ENCODE results near the gene SELENOW.
"Not testable (repeated sequence)": the region's sequence is repeated elsewhere in the genome, so short reads cannot be mapped to it uniquely, and the experiment has no call there.

The SELENOW gene

DNA sequence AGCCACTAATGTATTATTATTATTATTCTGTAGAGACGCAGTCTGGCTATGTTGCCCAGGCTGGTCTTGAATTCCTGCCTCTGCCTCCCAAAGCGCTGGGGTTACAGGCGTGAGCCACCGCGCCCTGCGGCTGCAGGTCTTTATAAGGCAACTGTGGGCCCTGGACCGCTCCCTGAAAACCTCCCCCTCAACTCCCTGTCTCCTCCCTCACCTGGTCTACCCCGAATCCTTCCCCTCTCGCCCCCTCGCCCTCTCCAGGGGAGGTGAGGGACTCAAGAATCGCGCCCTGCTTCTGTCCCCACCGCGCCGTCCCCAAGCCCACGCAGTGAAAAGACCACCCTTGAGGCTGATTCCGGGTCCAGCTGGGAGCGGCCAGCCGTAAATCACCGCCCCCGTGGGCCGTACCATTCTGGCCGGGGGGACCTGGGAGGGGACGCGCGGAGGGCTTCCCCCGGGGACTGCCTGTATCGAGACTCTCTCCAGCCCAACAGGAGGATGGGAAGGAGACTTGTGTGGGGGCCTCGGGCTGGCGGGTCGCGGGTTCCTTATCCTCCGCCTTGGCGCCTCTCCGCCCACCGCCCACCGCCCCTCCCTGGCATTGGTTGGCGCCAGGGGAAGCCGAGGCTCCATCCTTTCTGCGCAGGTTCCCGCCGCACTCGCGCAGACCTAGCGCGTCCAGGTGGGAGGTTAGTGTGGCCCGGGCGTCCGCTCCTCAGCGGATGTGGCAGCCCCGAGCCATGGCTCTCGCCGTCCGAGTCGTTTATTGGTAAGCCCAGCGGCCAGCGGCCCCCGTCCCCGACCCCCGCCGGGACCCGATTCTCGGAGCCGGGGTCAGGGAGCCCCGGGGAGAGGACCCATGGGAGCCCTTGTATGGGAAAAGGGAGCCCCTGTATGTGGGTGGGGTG is at the start of gene SELENOW:
Gene SELENOW, plus strand, starts transcription at position 655 of the 905 bp plus-strand sequence. Its CDS starts 83 bp downstream, at position 738.
- DNase-seq, result peak; percentile 88

DNA sequence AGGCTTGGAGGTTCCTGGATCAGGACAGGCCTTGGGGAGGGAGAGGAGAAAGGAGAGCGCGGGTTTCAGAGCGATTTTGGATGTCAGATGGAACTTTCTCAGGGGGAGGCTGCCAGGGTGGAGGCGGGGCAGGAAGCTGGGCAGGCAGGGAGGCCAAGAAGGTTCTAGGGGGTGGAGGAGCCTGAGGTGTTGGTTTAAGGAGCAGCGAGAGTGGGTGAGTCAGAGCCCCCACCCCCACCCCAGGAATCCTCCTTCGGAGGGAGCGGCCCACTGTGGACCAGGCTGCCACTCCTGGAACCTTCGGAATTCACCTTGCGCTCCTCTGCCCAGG is 49.1 kb upstream of the SELENOW start:
- no peak for DNase-seq

DNA sequence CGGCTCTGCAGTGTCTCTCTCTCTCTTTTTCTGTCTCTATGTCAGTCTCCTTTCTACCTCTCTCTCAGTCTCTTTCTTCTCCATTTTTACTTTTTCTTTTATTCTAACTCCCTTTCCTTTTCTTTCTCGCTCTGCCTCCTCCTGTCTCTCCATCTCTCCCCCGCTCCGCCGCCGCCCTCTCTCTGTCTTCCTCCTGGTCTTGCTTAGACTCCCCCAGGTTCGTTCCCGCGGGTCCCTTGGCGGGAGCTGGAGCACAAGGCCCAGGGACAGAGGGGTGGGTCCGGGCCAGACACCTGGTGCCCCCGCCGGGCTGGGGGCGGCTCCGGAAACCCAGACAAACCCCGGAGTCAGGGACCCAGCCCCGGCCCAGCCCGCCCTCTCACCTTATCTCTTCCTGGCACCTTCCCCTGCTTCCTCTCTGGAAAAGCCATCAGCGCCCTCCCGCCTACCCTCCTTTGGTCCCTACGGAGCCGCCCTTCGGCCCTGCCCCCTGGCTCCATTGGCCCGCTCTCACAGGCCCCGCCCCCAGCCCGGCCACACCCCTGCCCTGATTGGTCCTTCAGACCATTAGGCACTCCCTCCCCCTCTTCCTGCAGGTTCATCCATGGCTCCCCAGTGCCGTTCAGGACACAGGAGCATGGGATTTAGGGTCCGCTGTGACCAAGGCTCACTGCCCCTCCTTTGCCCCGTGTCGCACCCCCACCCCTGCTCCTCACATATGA is 48.5 kb upstream of the SELENOW start:
- DNase-seq, result peak; percentile 30

DNA sequence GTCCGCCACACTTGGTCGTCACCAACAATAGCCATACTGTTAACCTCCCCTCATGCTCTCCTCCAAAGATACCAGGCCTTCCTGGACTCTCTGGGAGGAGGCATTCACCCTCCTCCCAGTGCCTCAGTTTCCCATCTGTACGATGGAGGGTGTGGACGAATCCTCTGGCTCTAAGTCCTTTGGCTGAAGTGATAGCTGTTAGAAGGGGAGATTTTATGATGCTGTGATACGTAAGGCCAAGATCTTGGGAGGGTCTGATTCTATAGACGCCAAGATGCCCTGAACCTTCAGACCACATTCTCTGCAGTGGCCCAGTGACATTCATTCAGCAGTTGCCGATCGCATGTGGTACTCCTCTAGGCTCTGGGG is 48.0 kb upstream of the SELENOW start:
- no peak for DNase-seq

DNA sequence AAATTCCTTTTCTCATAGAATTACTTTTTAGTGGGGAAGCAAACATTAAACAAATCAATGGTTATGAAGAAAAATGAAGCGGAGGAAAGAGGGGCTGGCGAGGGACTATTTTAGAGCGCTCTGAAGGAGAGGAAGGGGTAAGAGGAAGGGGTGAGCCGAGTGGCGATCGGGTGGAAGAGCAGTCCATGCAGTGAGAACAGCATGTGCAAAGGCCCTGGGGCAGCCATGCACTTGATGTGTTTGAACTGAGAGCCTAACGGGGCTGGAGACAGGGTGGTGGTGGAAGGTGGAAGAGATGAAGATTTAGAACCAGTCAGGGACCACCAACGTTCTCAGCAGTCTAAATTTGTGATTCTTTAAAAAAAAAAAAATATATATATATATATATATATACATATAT is 47.6 kb upstream of the SELENOW start:
- DNase-seq, result no peak

DNA sequence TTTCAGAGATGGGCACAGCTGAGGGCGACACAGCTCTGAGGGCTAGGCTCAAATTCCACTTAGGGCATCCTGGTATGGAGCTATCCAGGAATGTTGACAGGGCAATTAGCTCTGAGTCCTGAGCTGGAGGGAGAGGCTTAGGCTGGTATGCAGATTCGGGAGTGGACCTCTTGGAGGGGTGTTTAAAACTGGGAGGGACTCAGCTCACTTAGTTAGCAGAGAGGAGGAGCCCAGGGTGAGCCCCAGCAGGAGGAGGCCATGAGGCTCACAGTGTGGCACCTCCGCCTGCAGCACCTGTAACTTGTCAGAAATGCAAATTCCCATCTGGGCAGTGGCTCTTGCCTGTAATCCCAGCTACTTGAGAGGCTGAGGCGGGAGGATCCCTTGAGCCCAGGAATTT is 43.4 kb upstream of the SELENOW start:
- DNase-seq, result no peak

DNA sequence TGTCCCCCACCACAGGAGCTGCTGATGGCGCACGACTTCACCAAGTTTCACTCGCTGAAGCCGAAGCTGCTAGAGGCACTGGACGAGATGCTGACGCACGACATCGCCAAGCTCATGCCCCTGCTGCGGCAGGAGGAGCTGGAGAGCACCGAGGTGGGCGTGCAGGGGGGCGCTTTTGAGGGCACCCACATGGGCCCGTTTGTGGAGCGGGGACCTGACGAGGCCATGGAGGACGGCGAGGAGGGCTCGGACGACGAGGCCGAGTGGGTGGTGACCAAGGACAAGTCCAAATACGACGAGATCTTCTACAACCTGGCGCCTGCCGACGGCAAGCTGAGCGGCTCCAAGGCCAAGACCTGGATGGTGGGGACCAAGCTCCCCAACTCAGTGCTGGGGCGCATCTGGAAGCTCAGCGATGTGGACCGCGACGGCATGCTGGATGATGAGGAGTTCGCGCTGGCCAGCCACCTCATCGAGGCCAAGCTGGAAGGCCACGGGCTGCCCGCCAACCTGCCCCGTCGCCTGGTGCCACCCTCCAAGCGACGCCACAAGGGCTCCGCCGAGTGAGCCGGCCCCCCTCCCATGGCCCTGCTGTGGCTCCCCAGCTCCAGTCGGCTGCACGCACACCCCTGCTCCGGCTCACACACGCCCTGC is 37.5 kb upstream of the SELENOW start:
- no peak for DNase-seq

DNA sequence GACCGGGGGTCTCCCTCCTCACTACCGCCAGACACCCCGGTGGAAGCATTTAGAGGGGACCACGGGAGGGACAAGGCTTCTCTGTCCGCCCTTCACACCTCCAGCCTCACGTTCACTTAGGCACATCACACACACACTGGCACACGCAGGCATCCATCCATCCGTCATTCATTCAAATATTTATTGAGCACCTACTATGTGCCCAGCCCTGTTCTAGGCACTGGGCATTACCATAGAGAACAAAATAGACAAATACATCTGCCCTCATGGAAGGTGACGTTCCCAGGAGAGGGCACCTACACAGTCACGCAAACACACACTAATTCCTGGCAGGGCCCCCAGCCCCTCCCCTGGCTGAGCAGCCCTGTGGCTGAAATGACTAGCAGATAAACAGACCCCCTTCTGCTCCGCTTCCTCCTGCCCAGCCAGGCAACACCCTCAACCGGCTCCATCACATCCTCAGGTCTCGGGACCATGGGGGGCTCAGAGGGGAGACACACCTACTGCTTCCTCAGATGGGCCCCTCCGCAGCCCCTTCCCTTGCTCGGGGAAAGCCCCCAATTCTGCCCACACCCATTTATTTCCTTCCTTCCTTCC is 36.9 kb upstream of the SELENOW start:
- no peak for DNase-seq

DNA sequence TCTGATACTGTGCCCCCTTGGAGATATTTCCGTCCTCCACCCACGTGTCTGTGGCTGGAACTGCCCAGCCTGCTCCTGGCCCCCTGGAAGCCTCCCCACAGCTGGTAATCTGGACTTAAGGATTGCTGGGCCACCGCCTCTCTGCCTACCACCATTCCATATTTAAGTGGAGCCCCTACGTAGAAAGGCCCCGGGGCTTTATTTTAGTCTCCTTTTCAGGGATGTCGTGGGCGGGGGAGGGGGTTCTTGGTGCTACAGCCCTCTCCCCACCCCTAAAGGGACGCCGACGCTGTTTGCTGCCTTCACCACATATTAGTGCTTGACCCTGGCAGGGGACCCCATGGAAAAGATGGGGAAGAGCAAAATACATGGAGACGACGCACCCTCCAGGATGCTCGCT is 35.9 kb upstream of the SELENOW start:
- DNase-seq, result no peak

DNA sequence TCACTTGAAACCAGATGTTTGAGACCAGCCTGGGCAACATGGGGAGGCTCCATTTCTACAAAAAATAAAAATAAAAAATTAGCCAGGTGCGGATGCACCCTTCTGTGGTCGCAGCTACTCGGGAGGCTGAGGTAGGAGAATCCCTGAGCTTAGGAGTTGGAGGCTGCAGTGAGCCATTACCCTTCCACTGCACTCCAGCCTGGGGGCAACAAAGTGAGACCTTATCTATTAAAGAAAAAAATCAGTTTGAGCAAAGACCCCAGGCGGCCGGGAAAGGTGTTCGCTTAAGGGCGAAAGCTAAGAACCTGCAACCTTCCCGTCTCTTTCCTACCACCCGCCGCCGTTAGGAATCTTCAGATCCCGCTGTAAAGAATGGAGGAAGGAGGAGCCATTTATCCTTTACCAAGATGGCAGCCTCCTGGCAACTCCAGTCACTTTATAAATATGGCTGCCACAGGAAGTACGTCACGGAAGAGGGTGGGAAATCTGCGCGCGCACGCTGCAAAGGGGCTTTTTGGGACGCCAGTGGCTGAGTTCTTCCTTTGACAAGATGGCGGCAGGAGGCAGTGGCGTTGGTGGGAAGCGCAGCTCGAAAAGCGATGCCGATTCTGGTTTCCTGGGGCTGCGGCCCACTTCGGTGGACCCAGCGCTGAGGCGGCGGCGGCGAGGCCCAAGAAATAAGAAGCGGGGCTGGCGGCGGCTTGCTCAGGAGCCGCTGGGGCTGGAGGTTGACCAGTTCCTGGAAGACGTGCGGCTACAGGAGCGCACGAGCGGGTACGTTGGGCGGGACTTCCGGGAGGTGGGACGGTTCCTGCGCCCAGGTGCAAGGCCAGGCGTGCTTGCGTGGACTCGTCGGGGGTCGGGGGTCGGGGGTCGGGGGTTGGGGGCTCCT is 33.2 kb upstream of the SELENOW start, which contains the start of gene NOP53:
Gene NOP53, plus strand, starts transcription at position 537 of the 892 bp plus-strand sequence. Its CDS starts 14 bp downstream, at position 551.
- peak; percentile 93 for DNase-seq

DNA sequence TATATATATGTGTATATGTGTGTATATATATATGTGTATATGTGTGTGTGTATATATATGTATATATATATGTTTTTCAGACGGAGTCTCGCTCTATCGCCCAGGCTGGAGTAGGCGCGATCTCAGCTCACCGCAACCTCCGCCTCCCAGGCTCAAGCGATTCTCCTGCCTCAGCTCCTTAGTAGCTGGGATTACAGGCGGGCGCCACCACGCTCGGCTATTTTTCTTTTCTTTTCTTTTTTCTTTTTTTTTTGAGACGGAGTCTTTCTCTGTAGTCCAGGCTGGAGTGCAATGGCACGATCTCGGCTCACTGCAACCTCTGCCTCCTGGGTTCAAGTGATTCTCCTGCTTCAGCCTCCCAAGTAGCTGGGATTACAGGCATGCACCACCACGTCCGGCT is 32.4 kb upstream of the SELENOW start:
- DNase-seq, result not testable (repeated sequence)

DNA sequence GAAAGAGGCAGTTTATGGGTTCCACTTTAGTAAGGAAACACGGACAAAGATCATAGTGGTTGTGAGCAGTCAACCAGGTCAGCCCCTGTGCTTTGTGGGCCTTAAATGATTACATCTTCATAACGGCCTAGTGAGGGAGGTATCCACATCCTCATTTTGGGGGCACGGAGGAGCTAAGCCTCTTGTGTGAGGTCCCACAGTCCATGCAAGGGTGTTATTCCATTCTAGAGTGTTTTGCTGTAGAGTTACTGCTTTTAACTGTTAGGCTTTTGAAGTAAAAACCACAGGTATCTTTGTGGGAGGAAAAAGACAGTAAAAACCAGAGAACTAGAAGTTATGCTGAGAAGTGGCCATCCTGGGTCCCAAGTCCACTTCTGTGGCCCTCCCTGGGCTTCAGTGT is 29.2 kb upstream of the SELENOW start:
- DNase-seq, result no peak

DNA sequence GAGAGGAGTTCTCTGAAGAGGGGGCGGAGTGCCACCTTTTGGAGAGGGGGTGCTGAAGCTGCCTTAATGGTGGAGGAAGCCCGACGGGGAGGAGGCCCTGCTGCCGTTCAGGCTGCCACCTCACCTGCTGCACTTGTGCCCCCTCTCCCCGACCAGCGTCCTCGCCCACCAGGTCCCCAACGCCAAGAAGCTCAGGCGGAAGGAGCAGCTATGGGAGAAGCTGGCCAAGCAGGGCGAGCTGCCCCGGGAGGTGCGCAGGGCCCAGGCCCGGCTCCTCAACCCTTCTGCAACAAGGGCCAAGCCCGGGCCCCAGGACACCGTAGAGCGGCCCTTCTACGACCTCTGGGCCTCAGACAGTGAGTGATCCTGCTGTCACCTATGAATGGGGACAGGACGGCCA is 27.8 kb upstream of the SELENOW start:
- no peak for DNase-seq

DNA sequence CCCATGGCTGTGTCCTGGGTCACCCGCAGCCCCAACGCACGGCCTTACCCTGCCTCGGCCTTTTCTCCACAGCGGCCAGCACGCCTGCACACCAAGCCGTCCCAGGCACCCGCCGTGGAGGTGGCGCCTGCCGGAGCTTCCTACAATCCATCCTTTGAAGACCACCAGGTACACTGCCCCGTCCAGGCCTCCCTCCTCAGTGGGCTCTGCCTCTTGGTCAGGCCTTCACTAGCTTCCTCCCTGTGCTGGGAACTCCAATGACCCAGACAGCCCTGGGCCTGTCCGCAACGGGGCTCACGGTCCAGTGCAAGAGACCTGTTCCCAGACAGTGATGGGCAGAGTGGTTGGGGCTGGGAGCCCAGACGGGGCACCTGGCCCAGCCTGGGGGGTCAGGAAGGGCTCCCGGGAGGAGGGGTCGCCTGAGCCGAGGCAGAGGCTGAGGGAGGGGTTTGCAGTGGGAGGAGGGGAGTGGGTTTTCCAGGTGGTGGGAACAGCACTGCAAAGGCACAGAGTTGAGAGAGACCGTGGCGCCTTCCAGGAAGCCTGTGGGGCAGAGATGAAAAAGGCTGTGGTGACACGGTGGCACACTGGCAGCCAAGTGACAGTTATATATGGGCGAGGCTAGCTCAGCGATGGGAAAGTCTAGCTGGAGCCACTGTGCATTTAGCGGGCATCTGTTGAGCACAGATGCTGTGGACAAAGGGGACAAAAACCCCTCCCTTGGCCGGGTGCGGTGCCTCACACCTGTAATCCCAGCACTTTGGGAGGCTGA is 25.9 kb upstream of the SELENOW start:
- no peak for DNase-seq

DNA sequence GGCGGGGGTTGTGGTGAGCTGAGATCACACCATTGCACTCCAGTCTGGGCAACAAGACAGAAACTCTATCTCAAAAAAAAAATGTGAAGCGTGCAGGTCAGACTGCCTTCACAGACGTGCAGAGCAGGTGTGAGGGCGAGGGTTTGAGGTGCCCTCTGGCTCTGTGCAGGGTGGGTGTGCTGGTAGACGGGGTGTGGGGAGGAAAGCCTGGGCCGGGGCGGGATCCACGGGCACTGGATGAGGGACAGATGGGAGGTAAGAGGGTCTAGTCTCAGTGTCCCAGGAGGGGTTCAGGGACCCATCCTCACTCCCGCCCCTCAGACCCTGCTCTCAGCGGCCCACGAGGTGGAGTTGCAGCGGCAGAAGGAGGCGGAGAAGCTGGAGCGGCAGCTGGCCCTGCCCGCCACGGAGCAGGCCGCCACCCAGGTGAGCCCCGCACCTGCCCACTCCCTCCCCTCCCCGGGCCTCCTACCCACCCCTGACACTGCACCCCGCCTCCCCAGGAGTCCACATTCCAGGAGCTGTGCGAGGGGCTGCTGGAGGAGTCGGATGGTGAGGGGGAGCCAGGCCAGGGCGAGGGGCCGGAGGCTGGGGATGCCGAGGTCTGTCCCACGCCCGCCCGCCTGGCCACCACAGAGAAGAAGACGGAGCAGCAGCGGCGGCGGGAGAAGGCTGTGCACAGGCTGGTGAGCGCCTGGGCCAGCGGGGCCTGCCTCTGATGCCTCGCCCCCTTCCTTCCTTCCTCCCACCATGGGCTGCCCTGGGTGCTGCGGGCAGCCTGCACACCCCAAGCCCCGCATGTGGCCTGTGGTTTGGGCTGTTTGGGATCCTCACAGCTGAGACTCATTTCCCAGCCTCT is 24.1 kb upstream of the SELENOW start:
- DNase-seq, result no peak

DNA sequence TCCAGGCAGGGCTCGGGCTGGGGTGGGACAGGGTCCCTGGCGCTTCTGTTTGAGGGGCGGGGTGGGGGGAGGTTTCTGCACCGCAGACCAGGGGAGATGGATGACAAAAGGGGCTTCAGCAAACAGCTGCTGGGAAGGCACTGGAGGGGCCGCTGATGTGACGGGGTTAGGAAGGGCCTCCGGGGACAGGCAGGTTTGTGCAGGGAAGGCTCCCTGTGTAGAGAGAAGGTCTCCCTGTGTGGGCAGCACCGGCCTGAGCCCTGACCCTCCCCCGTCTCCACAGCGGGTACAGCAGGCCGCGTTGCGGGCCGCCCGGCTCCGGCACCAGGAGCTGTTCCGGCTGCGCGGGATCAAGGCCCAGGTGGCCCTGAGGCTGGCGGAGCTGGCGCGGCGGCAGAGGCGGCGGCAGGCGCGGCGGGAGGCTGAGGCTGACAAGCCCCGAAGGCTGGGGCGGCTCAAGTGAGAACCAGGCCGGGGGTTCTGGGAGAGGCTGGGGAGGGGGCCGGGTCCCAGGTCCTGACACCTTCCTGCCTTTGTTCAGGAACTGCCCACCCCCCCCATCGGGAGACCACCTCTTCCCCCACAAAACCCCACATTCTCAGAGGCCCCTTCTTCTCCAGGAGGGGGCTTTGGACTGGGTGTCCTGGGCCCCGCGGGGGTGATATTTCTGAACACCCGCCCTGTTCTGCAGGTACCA is 23.3 kb upstream of the SELENOW start:
- no peak for DNase-seq

DNA sequence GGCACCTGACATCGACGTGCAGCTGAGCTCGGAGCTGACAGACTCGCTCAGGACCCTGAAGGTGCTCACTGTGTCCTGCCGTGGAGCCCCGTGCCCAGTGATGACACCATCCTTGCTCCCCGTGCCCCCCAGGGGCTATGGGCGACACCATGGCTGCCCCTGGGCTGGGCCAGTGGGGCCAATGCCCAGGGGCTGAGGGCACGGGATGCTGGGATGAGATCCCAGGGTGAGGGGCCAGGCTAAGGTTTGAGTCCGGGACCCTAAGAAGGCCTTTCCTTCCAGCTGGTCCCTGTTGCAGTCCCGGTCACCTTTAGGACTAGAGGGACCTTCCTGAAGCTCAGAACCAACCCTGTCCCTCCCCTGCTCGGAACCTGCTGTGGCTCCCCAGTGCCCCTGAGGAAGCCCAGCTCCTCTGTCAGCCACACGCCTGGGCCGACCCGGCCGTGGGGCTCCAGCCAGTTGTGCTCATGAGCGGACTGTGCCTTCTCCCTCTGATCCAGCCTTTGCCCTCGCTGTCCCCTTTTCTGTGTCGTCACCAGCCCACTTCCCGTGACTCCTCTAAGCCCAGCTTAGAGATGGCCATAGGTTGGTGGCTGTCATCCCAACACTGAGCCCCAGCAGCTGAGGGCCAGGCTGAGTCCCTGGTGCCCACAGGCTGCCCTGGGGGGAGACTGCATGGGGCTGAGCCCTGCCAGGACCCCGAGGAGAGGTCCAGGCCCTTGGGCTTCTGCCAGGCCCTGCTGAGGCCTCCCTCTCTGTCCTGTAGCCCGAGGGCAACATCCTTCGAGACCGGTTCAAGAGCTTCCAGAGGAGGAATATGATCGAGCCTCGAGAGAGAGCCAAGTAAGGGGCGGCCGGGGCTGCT is 22.5 kb upstream of the SELENOW start:
- DNase-seq, result no peak

DNA sequence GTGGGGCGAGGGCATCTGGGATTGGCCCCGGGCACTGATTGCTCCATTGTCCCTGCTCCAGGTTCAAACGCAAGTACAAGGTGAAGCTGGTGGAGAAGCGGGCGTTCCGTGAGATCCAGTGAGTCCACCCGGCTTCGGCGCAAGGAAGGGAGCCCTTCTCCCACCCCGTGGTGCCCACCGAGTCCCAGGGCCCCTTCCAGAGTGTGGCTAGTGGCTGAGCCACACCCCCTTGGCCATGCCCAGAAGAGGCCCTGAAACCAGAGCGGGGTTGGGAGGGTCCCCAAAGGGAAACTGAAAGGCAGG is 21.9 kb upstream of the SELENOW start:
- no peak for DNase-seq

Measured in NCI-H1105 (cell line).